RKO (cell line): ENCODE data around the gene ZNF891.
A peak's percentile ranks its signal among the peaks of the same experiment; 100 is the strongest.

ENCODE experiments used
- DNase-seq: peaks from one replicate; pipeline ENCODE4 v3.0.0-alpha.2; 2016; ENCODE audit warnings: low spot score

ZNF891 gene

GRCh38 chr12:133130038-133130807, at the start of gene ZNF891, which contains the start of gene ZNF10:
ZNF891 (minus strand) TSS chr12:133130274; CDS start chr12:133121918, 8,356 bp downstream.
ZNF10 (plus strand) TSS chr12:133130627; CDS start chr12:133144493, 13,866 bp downstream.
- peak; percentile 97 for DNase-seq

DNA sequence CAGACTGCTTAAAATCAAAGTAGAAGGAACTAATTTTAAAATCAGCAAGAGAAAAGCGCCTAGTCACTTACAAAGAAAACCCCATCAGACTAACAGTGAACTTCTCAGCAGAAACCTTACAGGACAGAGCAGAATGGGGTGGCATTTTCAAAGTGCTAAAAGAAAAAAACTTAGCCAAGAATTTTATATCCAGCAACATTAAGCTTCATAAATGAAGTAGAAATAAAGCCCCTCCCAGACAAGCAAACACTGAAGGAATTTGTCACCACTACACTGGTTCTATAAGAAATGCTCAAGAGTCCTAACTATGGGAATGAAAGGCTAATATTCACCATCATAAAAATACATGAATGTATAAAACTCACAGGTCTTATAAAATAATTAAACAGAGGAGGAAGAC, 44.8 kb upstream of the ZNF891 start:
- no peak for DNase-seq

DNA sequence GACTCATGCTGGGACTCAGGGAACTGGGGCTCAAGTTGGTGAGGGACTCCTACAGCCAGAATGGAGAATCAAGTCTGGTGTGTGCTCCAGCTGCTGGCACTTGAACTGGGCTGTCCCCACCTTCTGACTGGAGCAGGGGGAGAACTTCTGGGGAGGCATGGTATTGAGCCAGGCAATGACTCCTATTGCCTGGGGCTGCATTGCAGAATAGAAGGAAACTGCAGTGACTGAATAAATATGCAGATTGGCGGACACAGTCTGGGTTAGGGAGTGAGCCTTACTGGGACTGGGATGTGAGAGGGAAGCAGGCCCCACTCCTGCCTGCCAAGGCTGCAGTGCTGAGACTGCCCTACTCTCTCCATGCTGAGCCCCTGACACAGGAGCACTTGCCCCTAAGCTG, 42.4 kb upstream of the ZNF891 start:
- no peak for DNase-seq

GRCh38 chr12:133165776-133166175, 35.7 kb upstream of the ZNF891 start:
- peak; percentile 20 for DNase-seq

DNA sequence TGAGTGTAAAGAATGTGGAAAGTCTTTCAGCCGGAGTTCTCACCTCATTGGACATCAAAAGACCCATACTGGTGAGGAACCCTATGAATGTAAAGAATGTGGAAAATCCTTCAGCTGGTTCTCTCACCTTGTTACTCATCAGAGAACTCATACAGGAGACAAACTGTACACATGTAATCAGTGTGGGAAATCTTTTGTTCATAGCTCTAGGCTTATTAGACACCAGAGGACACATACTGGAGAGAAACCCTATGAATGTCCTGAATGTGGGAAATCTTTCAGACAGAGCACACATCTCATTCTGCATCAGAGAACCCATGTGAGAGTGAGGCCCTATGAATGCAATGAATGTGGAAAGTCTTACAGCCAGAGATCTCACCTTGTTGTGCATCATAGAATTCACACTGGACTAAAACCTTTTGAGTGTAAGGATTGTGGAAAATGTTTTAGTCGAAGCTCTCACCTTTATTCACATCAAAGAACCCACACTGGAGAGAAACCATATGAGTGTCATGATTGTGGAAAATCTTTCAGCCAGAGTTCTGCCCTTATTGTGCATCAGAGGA, 26.1 kb upstream of the ZNF891 start:
- peak; percentile 30 for DNase-seq

- no peak for DNase-seq
Observed at GRCh38 chr12:133145981-133146380, 15.9 kb upstream of the ZNF891 start.

DNA sequence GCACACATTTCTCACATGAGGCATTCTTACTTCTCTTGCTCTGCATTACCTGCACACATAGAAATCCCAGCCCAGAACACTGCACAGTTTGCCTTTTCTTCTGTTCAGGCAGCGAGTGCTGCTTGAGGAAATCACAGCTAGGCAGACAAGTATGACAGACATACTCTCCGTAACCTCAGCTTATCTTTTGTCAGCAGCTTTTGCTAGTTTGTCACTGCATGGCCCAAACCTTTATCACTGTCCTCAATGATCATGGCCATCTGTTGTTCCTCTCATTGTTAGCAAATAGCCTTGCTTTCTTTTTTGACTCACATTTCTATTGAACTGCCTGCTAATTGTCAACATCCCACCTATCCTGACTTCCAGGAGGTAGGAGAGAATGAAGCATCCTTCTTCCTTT, 5.7 kb upstream of the ZNF891 start:
- DNase-seq, result no peak

DNA sequence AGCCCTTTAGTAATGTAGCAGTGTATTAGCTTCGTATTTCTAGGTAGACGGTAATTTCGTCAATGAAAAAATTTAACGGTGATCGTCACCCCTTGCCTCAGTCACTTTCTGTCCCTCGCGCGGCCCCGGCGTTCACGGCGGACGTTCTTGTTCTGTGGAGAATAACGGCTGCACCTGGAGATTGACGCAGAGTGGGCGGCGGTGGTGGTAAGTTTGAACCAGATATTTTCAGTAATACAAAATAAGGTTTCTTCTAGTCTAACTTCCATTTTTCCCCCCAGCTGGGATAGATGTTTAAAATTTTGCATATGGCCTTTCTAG, 694 bp upstream of the ZNF891 start:
- DNase-seq, result no peak

DNA sequence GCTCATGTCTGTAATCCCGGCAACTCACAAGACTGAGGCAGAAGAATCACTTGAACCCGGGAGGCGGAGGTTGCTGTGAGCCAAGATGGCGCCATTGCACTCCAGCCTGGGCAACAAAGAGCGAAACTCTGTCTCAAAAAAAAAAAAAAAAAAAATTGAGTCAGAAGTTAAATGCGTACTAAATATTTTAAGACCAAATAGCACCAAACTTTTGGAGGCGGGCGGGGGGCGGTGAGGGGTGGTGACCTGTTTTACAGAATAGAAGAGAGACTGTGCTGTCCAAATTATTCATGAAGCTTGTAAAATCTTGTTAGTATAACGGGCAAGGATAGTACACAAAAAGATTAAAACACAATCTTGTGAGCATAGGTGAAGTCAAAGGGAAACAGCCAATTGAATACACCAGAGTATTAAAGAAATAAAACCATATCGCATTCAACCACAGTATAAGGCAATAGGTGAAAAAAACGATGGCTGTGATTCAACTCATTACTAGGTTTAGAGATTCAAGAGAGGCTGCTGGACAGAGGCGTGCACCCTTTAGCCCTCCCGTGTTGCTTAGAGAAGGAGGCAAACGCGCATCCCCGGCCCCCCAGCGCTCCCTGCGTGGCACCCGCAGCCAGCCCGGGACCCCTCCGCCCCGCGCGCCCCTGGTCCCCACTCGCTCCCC, 571 bp downstream of the ZNF891 start:
- peak; percentile 75 for DNase-seq

DNA sequence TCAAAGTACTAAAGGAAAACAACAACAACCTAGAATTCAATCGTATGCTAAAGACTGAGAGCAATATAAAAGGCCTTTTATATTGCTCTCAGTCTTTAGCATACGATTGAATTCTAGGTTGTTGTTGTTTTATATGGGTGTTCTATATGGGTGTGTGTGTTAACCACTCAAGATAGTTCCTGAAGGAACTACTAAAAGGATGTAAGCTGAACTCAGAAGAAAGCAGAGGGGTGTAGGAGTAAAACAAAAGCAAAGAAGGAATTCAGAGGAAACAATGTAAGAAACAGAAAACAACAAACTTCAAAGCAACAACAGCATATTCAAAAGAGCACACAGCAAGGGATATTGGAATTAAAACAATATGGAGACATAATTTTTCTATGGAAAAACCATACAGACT, 5.4 kb downstream of the ZNF891 start:
- no peak for DNase-seq

GRCh38 chr12:133120385-133121191, 9.5 kb downstream of the ZNF891 start:
- DNase-seq, result no peak

GRCh38 chr12:133108150-133108549, 21.9 kb downstream of the ZNF891 start:
- DNase-seq, result no peak

DNA sequence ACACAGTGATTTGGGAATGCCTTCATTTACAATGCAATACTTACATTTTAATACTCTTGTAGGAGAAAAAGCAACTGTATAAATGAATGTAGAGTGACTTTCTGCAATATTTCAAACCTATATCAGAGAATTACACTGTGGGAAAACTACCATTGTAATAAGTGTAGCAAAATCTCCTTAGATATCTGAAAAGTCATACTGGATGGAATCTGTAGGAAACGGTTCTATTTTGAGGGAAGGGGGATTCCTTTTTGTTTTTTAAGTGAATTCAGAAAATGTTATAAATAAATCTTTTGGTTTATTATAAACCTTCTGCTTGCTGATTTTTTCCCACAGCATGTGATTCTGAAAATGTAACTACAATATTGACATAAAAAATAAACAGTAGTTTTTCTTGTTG, 23.0 kb downstream of the ZNF891 start:
- no peak for DNase-seq

DNA sequence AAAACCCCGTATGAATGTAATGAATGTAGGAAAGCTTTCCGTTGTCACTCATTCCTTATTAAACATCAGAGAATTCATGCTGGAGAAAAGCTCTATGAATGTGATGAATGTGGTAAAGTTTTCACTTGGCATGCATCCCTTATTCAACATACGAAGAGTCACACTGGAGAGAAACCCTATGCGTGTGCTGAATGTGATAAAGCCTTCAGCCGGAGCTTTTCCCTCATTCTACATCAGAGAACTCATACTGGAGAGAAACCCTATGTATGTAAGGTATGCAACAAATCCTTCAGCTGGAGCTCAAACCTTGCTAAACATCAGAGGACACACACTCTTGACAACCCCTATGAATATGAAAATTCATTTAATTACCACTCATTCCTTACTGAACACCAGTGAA, 23.8 kb downstream of the ZNF891 start:
- DNase-seq, result no peak

- no peak for DNase-seq
Observed at GRCh38 chr12:133105620-133106019, 24.5 kb downstream of the ZNF891 start.

DNA sequence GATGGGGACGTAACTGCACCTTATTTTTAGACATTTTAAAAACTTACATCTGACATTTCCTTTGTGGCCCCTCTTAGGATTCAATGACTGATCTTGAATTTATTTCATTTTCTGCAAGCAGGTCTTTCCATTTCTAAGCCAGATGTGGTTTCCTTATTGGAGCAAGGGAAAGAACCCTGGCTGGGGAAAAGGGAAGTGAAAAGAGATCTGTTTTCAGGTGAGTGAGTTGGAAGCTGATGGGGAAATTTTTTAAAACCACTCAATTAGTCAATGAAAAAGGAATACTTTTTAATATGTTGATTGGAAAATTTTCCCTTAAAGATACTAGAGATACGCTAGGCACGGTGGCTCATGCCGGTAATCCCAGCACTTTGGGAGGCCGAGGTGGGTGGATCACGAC, 46.7 kb downstream of the ZNF891 start:
- no peak for DNase-seq

- DNase-seq, result peak; percentile 70
Observed at GRCh38 chr12:133081159-133081780, 48.8 kb downstream of the ZNF891 start.

GRCh38 chr12:133080368-133081158, 49.5 kb downstream of the ZNF891 start, which contains the start of gene ZNF140:
ZNF140 (plus strand) TSS chr12:133080923; CDS start chr12:133081321, 398 bp downstream.
- DNase-seq, result peak; percentile 98

GRCh38 chr12:133080026-133080367, 50.1 kb downstream of the ZNF891 start:
- peak; percentile 100 for DNase-seq

- no peak for DNase-seq
Observed at GRCh38 chr12:133073836-133074235, 56.2 kb downstream of the ZNF891 start.

DNA sequence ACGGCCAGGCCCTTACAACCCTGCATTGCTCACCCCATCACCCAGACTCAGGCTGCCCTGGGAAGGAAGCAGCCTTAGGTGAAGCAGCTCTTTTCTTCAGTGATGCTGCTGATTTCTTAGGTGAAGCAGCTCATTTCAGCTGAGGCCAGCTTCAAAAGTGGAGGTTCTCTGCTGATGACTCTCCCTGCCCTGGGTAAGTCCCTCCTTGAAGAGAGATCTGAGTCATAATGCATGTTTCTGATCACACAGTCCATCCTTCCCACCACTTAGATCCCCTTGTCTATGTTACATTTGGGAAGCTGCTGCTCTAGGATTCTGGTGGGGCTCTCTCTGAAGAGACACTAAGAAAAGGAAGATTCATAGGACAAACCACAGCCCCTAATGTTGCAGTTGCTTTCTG, 66.5 kb downstream of the ZNF891 start:
- peak; percentile 23 for DNase-seq
